Ishikawa (cell line): ENCODE measurements around the gene TSHZ3.

ENCODE experiments used
- CEBPB ChIP-seq: IDR thresholded peaks from 2 replicates; pipeline ENCODE4 v1.6.1; 2012
- CREB1 ChIP-seq: IDR thresholded peaks from 2 replicates; pipeline ENCODE4 v1.6.1; 2012; ENCODE audit warnings: low read depth
- EGR1 ChIP-seq: IDR thresholded peaks from 2 replicates; pipeline ENCODE4 v1.6.1; 2012
- EP300 ChIP-seq: IDR thresholded peaks from 2 replicates; pipeline ENCODE4 v1.6.1; 2012; ENCODE audit warnings: borderline replicate concordance
- FOXM1 ChIP-seq: IDR thresholded peaks from 2 replicates; pipeline ENCODE4 v1.6.1; 2012; ENCODE audit warnings: low read depth, borderline replicate concordance
- MAX ChIP-seq: IDR thresholded peaks from 2 replicates; pipeline ENCODE4 v1.6.1; 2012
- NFIC ChIP-seq: IDR thresholded peaks from 2 replicates; pipeline ENCODE4 v1.6.1; 2012
- RAD21 ChIP-seq: IDR thresholded peaks from 2 replicates; pipeline ENCODE4 v1.6.1; 2012; ENCODE audit warnings: low read depth
- REST ChIP-seq: IDR thresholded peaks from 2 replicates; pipeline ENCODE4 v1.6.1; 2012; ENCODE audit warnings: low read depth, mild to moderate bottlenecking
- TAF1 ChIP-seq: IDR thresholded peaks from 2 replicates; pipeline ENCODE4 v1.6.1; 2012; ENCODE audit warnings: low read depth, mild to moderate bottlenecking
- TCF12 ChIP-seq: IDR thresholded peaks from 2 replicates; pipeline ENCODE4 v1.6.1; 2012; ENCODE audit warnings: low read depth
- TEAD4 ChIP-seq: IDR thresholded peaks from 2 replicates; pipeline ENCODE4 v1.6.1; 2012
- USF1 ChIP-seq: IDR thresholded peaks from 2 replicates; pipeline ENCODE4 v1.6.1; 2012
- YY1 ChIP-seq: IDR thresholded peaks from 2 replicates; pipeline ENCODE4 v1.6.1; 2012; ENCODE audit warnings: low read depth
- ZBTB7A ChIP-seq: IDR thresholded peaks from 2 replicates; pipeline ENCODE4 v1.6.1; 2012; ENCODE audit warnings: low read depth

The TSHZ3 gene

GRCh38 chr19:31389874-31390273 lies 40.6 kb upstream of the TSHZ3 start:
- no peak for TF ChIP-seq TEAD4

- no peak for TF ChIP-seq ZBTB7A
- no peak for TF ChIP-seq RAD21
- TF ChIP-seq REST, result no peak
- TF ChIP-seq TEAD4, result no peak
- no peak for TF ChIP-seq USF1
Observed at GRCh38 chr19:31387717-31388301, 38.6 kb upstream of the TSHZ3 start.

GRCh38 chr19:31386806-31387205 lies 37.6 kb upstream of the TSHZ3 start:
- TF ChIP-seq REST (no peak), NFIC (no peak), EGR1 (no peak), EP300 (no peak), RAD21 (no peak), MAX (no peak), CEBPB (no peak), USF1 (no peak), FOXM1 (no peak), YY1 (no peak)

- TF ChIP-seq CREB1 (no peak), TCF12 (no peak), EGR1 (no peak), TEAD4 (no peak), YY1 (no peak), REST (no peak), NFIC (no peak), MAX (no peak), ZBTB7A (no peak), FOXM1 (no peak), TAF1 (no peak), EP300 (no peak), CEBPB (no peak), USF1 (no peak), RAD21 (no peak)
Observed at GRCh38 chr19:31385744-31386143, 36.5 kb upstream of the TSHZ3 start.

GRCh38 chr19:31383553-31383952 lies 34.3 kb upstream of the TSHZ3 start:
- TF ChIP-seq ZBTB7A (no peak), CREB1 (no peak), USF1 (no peak), TEAD4 (no peak), NFIC (no peak), EP300 (no peak), RAD21 (no peak), FOXM1 (no peak), TCF12 (no peak), MAX (no peak), YY1 (no peak)
